HTERT RPE-1 (cell line): Measurements from ENCODE around the gene ZBTB3.
"Not testable (repeated sequence)": the region's sequence is repeated elsewhere in the genome, so short reads cannot be mapped to it uniquely, and the experiment has no call there.

ENCODE experiments used
- in situ Hi-C: fragments of 300-500 bp; cut with MboI; formaldehyde crosslinking; loops from 4 replicates; pipeline ENCODE4 v1.14.3; 2020; ENCODE audit warnings: low sequenced_read_pairs

ZBTB3 gene

DNA sequence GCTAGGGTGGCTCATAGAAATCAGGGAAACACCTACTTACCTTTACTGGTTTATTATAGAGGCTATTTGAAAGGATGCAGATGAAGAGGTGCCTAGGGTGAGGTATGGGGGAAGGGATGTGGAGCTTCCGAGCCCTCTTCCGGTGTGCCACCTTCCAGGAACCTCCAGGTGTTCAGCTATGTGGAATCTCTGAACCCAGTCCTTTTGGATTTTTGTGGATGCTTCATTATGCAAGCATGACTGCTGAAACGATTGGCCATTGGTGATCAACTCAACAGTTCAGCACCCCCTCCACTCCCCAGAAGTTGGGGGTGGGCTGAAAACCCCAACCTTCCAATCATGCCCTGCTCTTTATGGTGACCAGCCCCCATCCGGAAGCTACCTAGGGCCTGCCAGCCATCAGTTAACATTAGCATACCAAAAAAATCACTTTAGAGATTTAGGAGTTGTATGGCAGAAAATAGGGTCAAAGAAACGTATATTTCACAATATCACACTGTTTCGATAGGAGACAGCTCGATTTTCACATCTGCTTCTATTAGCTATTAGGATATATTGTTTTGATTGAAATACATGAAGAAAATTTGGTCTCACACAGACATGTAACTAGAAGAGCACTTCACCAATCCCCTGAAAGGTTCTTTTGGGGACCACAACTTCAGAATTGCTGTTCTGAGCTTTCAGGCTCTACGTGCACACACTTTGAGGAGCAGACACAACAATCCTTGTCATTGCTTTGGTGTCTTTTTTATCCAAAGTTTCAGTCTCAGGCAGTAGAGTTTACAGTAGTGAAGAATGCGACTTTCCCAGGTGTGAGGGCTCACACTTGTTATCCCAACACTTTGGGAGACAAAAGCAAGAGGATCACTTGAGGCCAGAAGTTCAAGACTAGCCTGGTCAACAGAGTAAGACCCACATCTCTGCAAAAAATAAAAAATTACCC lies 4.2 kb upstream of the ZBTB3 start:
- in situ Hi-C loops, result no loop called here

DNA sequence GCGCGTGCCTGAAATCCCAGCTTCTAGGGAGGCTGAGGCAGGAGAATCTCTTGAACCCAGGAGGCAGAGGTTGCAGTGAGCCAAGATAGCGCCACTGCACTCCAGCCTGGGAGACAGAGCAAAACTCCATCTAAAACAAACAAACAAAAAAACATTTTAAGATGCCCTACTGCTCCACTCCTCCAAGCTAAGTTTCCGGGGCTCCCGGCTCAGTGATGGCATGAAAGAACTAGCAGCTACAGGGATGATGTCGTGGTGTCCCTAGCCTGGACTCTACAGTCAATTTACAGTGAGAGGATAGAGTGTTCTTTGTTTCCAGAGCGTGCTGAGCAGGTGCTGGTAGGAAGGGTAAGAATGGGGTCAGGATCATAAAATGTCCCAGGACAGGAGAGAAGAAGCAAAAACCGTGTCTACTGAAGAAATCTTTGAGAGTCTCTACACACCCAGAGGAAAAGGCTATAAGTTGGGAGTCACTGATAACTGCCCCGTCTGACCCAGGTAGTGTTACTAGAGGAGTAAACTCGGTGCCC lies 1.2 kb upstream of the ZBTB3 start:
- in situ Hi-C loops, result no loop called here

DNA sequence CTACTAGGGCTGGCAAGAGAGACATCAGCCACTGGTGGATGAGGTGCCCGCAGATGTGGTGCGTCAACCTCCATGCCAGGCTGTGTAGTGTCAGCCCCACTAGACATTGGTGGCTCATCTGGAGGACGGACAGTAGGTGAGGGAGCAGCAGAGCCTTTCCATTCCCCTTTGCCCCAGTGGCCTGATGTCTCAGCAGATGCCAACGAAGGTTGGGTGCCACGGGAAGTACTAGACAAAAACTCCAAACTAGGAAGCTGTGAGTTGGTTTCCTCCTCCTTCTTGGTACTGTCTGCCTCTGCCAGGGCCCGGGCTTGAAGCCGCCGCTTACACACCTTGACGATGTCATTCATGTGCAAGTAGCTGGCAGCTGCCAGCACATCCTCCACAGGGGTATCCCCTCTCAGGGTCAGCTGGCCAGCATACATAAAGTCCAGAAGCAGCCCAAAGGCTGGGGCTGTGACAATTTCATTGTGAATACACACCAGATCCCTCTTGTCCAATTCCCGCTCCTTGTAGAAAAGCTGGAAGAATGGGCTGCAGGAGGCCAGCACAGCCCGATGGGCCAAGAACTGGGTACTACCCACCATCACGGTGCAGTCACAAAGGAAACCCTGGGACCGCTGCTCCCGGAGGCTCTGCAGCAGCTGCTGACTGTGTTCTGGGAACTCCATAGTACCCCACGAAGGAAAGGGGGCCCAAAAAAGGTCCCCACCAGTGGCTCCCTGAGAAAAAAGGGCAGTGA lies 795 bp downstream of the ZBTB3 start:
- in situ Hi-C loops, result no loop called here

DNA sequence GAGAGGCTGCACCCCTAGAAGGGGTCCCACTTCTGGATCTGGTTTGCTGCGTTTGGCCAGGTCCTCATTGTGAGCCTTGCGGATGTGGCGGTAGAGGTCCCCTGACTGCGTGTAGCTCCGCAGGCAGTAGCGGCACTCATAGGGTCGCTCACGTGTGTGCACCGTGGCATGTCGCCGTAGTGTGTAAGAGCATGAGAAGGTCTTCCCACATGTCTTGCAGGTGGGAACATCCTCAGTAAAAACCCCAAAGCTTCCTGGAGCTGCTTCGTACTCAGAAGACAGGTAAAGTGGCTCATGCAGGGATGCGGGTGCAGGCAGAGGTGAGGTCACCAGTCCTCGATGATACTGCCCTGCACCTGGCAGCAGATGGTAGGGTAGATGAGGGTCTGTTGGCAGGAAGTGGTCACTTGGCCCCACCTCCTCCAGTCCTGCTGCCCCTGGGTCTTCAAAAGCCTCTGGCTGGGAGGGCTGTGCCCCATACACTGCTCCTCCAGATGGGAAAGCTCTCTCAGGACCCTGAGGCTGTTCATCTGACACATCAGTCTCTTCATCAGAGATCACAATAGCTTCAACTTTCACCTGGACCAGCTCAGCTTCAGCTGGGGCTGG lies 1.7 kb downstream of the ZBTB3 start:
- in situ Hi-C loops, result no loop called here

DNA sequence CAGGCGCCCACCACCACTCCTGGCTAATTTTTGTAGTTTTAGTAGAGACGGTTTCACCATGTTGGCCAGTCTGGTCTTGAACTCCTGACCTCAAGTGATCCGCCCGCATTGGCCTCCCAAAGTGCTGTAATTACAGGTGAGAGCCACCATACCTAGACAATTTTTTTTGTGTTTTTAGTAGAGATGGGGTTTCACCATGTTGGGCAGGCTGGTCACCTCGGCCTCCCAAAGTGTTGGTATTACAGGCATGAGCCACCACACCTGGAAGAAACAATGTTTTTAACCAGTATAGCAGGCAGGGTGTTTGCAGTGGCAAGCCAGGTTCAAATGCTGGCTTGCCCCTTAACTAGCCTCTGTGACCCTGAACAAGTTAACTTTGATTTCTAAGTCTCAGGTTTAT lies 4.0 kb downstream of the ZBTB3 start:
- in situ Hi-C loops, result not testable (repeated sequence)

DNA sequence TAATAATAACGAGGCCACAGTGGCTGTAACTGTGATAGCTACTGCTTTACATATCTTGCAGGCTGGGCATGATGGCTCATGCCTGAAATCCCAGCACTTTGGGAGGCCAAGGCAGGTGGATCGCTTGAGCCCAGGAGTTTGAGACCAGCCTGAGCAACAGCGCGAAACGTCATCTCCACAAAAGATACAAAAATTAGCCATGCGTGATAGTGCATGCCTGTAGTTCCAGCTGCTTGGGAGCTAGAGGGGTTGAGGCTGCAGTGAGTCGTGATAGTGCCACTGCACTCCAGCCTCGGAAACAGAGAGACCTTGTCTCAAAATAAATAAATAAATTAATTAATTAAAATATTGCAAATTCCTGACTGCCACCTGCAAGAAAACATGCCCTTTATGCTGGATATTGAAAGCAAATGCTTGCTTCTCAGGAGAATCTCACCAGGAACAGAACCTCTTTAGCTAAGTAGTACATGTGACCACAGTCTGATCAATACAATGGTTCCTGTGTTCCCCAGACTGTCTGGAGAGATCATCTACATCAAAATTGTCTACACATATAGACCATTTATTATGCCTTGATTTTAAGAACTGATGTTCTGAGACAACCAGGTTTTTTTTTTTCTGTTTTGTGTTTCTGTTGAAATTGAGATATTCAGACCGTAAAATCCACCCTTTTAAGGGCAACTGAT lies 6.3 kb downstream of the ZBTB3 start:
- in situ Hi-C loops, result no loop called here

DNA sequence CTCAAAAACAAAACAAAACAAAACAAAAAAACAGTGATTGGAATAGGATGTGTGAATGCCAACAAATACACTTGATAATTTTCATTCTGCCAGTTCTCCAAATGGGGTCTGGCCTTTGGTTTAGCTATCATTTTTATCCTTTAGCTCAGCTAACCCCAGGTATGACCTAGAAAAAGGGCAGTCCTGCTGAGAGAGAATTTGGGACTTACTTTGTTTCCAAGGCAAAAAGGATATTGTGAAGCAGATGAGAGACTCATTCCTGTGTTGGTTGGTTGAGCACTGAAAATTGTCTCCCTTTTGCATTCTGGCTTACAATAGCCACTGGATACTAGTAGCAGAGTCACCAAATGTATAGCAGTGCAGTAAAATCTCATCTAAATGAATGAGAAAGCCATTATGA lies 16.8 kb downstream of the ZBTB3 start:
- in situ Hi-C loops, result no loop called here

DNA sequence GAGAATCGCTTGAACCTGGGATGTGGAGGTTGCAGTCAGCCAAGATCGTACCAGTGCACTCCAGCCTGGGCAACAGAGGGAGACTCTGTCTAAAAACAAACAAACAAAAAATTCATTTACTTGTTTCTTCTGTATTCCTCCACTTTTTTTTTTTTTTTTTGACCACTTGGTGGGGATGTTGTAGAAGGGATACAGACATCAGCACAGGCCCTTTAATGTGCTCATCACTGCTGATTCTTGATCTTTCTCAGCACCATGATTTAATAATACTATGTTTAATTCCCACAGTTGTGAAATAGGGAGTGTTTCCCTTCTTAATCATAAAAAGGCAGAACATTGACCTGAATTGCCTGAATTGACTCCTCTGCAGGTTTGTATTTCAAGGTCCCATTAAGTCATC lies 21.1 kb downstream of the ZBTB3 start:
- in situ Hi-C loops, result no loop called here

DNA sequence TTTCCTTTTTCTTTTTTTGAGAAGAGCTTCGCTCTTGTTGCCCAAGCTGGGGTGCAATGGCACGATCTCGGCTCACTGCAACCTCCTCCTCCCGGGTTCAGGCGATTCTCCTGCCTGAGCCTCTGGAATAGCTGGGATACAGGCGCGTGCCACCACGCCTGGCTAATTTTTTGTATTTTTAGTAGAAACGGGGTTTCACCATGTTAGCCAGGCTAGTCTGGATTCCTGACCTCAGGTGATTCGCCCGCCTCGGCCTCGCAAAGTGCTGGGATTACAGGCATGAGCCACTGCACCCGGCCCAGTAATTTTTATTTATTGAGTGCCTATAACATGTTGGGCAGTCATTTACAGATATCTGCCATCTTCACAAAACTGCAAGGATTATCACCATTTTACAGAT lies 23.9 kb downstream of the ZBTB3 start:
- in situ Hi-C loops, result not testable (repeated sequence)

DNA sequence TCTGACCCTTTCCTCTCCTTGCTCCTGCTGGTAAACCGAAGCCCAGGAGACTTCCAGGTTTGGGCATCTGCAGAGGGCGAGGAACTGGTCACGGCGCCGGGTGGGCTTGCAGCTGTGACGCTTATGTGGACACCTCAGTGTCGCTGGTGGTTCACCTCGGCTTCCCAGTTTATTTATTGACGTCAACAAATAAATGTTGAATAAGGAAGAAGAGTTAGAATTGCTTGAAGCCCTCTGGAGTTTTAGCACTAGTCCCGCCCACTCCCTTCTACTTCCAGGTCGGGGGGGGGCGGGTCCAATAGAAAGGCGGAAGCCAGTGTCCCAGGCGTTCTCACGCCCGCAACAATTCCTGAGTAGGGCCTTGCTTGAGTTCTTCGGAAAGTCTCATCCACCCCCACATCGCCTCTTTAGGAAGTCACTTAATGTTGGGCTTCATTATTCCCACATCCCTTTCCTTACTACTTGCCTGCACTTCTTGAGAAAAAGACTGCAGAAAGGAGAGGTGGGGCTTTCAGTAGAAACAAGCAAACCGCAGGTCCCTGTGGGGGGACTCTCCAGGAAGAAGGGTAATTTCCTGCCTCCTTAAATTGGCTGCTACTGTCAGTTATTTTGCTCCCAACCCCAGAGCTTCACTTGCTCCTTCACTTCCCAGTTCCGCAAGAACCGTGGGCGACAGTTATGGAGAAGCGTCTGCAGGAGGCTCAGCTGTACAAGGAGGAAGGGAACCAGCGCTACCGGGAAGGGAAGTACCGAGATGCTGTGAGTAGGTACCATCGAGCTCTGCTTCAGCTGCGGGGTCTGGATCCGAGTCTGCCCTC lies 25.6 kb downstream of the ZBTB3 start, which contains the start of gene TTC9C:
Gene TTC9C, plus strand, starts transcription at position 316 of the 818 bp plus-strand sequence. Its CDS starts 363 bp downstream, at position 679.
- in situ Hi-C loops, result no loop called here

DNA sequence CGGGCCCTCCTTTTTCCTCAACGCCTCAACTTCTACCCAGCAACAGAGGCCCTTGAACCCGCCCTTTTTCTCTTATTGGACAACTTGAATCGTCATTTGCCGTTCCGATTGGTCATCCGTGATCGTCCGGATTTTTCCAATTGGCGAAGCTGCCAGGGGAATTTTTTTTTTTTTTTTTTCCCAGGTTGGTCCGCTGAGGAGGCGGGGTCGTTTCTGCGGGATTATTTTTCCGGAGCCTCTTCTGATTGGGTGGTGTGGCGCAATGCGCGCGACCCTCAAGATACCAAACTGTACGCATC lies 26.1 kb downstream of the ZBTB3 start:
- in situ Hi-C loops, result no loop called here

DNA sequence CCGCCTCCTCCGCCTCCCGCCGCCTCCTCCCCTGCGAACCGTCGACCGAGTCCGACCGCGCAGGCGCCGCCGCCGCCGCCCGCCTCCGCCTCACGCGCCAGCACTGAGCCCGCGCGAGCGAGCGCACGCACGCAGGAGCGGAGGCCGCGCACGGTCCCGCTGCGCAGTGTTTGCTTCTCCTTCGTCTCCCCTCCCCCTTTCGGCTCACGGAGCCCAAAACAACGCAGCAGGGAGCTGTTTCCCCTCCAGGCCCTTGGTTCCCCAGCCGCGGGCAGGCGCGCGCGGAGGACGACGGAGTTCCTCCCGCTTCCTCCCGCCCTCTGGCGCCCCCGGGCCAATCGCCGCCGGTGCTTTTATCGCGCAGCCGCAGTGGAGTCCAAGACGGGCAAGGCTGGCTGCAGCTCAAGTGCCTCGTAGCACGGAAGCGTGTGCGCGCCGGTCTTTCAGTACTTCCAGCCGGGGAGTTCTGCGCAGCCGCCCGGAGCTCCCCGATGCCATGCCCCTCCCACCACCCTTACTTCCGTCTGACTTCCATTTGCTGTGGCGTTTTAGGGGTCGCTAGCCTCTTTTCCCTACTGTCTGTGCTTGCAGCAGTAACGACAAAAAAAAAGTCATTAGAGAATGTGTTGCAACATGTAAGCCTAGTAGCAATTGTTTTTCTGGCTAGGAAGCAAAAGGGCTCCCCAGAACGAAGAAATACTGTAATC lies 26.6 kb downstream of the ZBTB3 start, which contains the start of gene HNRNPUL2:
Gene HNRNPUL2, minus strand, starts transcription at position 293 of the 707 bp plus-strand sequence. CDS start 301 bp downstream, outside the sequence.
- in situ Hi-C loops, result no loop called here

DNA sequence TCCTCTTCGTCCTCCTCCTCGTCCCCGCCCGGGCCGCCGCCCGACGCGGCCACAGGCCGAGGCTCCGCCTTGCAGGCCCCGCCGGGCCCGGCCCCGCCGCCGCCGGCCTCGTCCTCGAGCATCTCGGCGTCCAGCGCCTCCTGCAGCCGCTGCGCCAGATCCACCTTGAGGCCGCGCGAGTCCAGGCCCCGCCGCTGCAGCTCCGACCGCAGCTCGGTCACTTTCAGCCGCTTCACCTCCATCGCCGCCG lies 27.1 kb downstream of the ZBTB3 start:
- in situ Hi-C loops, result no loop called here

DNA sequence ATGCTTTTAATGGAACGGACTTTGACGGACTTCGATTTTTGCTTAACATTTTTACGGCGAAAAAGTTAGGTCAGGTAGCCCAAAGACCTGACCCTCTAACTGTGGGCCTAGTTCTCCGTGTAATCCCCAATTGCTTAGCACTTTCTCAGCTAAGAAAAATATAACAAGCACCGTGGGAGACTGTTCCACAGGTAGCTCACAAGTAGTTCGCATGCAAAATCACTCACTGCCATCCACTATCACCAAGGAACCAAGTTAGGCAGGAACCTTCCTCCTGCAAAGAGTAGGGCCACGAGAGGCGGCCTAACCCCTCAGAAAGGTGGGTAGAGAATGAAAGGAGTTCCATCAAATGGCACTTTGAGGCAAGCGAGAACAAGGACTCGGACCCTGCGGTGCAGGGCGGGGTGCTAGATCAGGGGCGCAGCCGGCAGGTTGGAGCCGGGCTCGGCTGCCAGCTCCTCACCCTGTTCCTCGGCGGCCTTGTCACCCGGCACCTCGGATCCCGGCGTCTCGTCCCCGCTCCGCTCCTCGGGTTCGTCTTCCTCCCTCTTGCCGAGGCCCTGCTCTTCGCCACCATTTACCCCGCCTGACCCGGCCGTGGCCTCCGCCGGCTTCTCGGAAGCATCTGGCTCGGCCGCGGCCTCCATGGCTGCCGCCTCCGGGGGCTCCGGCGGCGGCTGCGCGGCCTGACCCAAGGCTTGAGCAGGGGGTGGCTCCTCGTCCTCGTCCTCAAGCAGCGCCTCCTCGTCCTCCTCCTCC lies 27.6 kb downstream of the ZBTB3 start:
- in situ Hi-C loops, result no loop called here

DNA sequence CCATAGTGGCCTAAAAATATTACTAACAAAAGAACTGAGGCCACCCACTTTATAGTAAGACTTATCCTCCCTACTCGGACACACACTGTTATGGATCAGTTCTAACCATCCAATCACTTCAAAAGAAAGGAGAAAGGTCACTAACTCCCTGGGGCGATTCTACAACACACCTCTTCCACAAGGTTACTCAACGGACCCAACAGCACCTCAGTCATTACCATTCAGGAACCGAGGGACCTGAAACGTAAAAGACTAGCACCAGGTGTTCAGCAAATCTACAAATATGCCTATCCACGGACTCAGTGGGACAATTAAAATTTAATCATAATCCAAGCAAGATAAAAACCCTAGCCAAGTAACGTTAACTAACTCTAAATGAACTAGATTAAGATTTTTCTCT lies 28.3 kb downstream of the ZBTB3 start:
- in situ Hi-C loops, result no loop called here

DNA sequence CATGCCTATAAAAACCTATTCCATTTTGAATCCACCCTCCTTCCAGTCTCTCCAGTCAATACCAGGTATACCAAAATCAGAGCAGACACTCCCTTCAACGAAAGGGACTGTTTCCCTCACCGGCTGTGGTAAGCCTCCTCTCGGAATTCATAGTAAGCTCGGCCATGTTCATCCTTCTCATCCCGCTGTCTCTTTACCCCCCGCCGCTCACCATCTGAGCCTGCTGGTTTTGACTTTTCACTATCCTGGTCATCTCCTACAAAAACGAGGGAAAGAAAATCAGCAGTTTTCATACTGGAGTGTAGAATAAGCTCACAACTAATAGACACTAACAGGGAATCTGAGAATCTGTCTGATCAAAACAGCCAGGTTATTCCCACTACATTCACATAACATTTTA lies 29.8 kb downstream of the ZBTB3 start:
- in situ Hi-C loops, result no loop called here

DNA sequence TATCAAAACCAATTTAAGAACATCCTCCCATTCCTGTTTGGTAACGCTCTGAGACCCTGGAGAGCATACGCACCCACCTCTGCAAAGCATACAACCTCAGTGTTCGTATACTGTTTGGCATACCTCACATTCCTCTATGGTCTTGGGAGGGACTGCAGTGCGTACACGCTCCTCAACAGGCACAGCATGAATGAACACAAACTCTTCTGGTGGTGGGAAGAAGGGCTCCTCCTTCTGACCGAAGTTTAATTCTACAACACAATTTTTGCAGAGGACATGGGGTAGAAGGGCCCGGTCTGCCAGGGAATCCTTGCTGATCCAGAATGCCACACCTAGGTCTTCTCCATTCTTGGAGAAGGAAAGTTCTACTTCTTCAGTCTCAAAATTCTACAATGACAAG lies 32.0 kb downstream of the ZBTB3 start:
- in situ Hi-C loops, result no loop called here

DNA sequence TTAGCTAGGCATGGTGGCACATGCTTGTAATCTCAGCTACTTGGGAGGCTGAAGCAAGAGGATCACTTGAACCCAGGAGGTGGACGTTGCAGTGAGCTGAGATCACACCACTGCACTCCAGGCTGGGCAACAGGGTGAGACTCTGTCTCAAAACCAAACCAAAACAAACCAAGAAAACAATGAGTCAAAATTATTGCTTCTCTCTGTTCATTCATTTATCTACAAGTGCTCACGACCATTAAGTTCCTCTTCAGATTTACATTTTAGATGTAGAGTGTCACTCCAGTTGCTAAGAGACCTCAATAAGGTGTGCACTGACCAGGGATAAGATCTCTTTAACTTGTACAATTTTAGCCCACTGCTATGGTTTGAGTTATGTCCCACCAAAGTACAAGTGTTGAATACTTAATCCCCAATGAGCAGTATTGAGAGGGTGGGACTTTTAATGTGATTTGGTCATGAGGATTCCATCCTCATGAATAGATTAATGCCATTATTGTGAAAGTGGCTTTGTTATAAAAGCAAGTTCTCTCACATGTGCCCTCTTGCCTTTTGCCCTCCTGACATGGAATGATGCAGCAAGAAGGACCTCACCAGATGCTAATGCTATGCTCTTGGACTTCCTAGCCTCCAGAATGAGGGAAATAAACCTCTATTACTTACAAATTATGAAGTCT lies 34.5 kb downstream of the ZBTB3 start:
- in situ Hi-C loops, result no loop called here
